Measurements from ENCODE around the gene NANS. TPM values are rescaled to one million over a fixed set of nuclear protein-coding genes. Genes with fewer than 3 reads are reported as not detected.
A peak's percentile ranks its signal among the peaks of the same experiment; 100 is the strongest.

The NANS gene
- total and polyA plus RNA-seq, 4 donors: 23.4 to 55.4 (median 42.8) TPM

- Histone ChIP-seq H3K4me1 (ENCODE audit: control insufficient read depth in 4 of 4, insufficient read depth in 4 of 4, low read length in 3 of 4) (peaks cover 16 to 30% (median 23%) of the 10 kb centered on the region in 4 donors), H3K9ac (ENCODE audit: low read depth in 1 of 2, low read length in 2 of 2) (no peak overlapping the region), H3K9me3 (ENCODE audit: control insufficient read depth in 4 of 4, low read length in 3 of 4) (no peaks in the 10 kb centered on the region), H3K36me3 (ENCODE audit: control insufficient read depth in 4 of 4, insufficient read depth in 3 of 4, low read depth in 1 of 4, low read length in 3 of 4) (peaks cover 5 to 14% (median 11%) of the 10 kb centered on the region in 4 donors), H3K4me3 (ENCODE audit: low read depth in 1 of 3, low read length in 3 of 3) (no peak overlapping the region), H3K27ac (ENCODE audit: low read depth in 1 of 2, low read length in 2 of 2) (peak overlapping the region; percentile 62 to 63), H3K27me3 (ENCODE audit: control insufficient read depth in 4 of 4, insufficient read depth in 4 of 4, low read length in 3 of 4) (no peaks in the 10 kb centered on the region)
- no peak for DNase-seq (ENCODE audit: low spot score)
- WGBS: 97% methylated on average over 7 of the region's 7 CpGs
- TF ChIP-seq SP1 (IDR thresholded peaks at IDR 0.05) (no peak), HNF4G (IDR thresholded peaks at IDR 0.05) (no peak), ATF3 (IDR thresholded peaks at IDR 0.05) (no peak), RXRA (IDR thresholded peaks at IDR 0.05) (no peak), YY1 (IDR thresholded peaks at IDR 0.05) (no peak), RAD21 (IDR thresholded peaks at IDR 0.05) (no peak)
Measured at GRCh38 chr9:98083566-98084183, 27.1 kb downstream of the NANS start.

- no peaks in the 10 kb centered on the region for H3K9me3 ChIP-seq (ENCODE audit: control insufficient read depth in 4 of 4, low read length in 3 of 4)
- H3K4me1 ChIP-seq (ENCODE audit: control insufficient read depth in 4 of 4, insufficient read depth in 4 of 4, low read length in 3 of 4): peaks cover 16 to 30% (median 23%) of the 10 kb centered on the region in 4 donors
- no peaks in the 10 kb centered on the region for H3K27me3 ChIP-seq (ENCODE audit: control insufficient read depth in 4 of 4, insufficient read depth in 4 of 4, low read length in 3 of 4)
- no peak overlapping the region for H3K27ac ChIP-seq (ENCODE audit: low read depth in 1 of 2, low read length in 2 of 2)
- H3K4me3 ChIP-seq (ENCODE audit: low read depth in 1 of 3, low read length in 3 of 3): no peak overlapping the region
- TF ChIP-seq SP1 (IDR thresholded peaks at IDR 0.05): no peak
- TF ChIP-seq EGR1 (IDR thresholded peaks at IDR 0.05; ENCODE audit: low read depth in 2 of 2): no peak
- TF ChIP-seq JUND (IDR thresholded peaks at IDR 0.05): no peak
- TF ChIP-seq HNF4G (IDR thresholded peaks at IDR 0.05): no peak
- no peak for DNase-seq (ENCODE audit: low spot score)
- 93% methylated on average over 3 of the region's 3 CpGs for WGBS
- H3K36me3 ChIP-seq (ENCODE audit: control insufficient read depth in 4 of 4, insufficient read depth in 3 of 4, low read depth in 1 of 4, low read length in 3 of 4): peaks cover 5 to 14% (median 9%) of the 10 kb centered on the region in 4 donors
- no peak overlapping the region for H3K9ac ChIP-seq (ENCODE audit: low read depth in 1 of 2, low read length in 2 of 2)
Measured at GRCh38 chr9:98084396-98084795, 27.9 kb downstream of the NANS start.

- TF ChIP-seq YY1 (IDR thresholded peaks at IDR 0.05): no peak
- H3K27me3 ChIP-seq (ENCODE audit: control insufficient read depth in 4 of 4, insufficient read depth in 4 of 4, low read length in 3 of 4): no peaks in the 10 kb centered on the region
- peaks cover 16 to 30% (median 23%) of the 10 kb centered on the region in 4 donors for H3K4me1 ChIP-seq (ENCODE audit: control insufficient read depth in 4 of 4, insufficient read depth in 4 of 4, low read length in 3 of 4)
- no peak overlapping the region for H3K9ac ChIP-seq (ENCODE audit: low read depth in 1 of 2, low read length in 2 of 2)
- H3K4me3 ChIP-seq (ENCODE audit: low read depth in 1 of 3, low read length in 3 of 3): no peak overlapping the region
- H3K27ac ChIP-seq (ENCODE audit: low read depth in 1 of 2, low read length in 2 of 2): no peak overlapping the region
- H3K9me3 ChIP-seq (ENCODE audit: control insufficient read depth in 4 of 4, low read length in 3 of 4): no peaks in the 10 kb centered on the region
- DNase-seq (ENCODE audit: low spot score): no peak
- 97% methylated on average over 4 of the region's 4 CpGs for WGBS
- peaks cover 5 to 14% (median 10%) of the 10 kb centered on the region in 4 donors for H3K36me3 ChIP-seq (ENCODE audit: control insufficient read depth in 4 of 4, insufficient read depth in 3 of 4, low read depth in 1 of 4, low read length in 3 of 4)
Measured at GRCh38 chr9:98085058-98085457, 28.5 kb downstream of the NANS start.

GRCh38 chr9:98085944-98086343, 29.4 kb downstream of the NANS start:
- Histone ChIP-seq H3K27ac (ENCODE audit: low read depth in 1 of 2, low read length in 2 of 2) (no peak overlapping the region), H3K36me3 (ENCODE audit: control insufficient read depth in 4 of 4, insufficient read depth in 3 of 4, low read depth in 1 of 4, low read length in 3 of 4) (peaks cover 5 to 12% (median 8%) of the 10 kb centered on the region in 4 donors), H3K4me3 (ENCODE audit: low read depth in 1 of 3, low read length in 3 of 3) (no peak overlapping the region), H3K4me1 (ENCODE audit: control insufficient read depth in 4 of 4, insufficient read depth in 4 of 4, low read length in 3 of 4) (peaks cover 12 to 28% (median 21%) of the 10 kb centered on the region in 4 donors), H3K9me3 (ENCODE audit: control insufficient read depth in 4 of 4, low read length in 3 of 4) (no peaks in the 10 kb centered on the region), H3K27me3 (ENCODE audit: control insufficient read depth in 4 of 4, insufficient read depth in 4 of 4, low read length in 3 of 4) (no peaks in the 10 kb centered on the region), H3K9ac (ENCODE audit: low read depth in 1 of 2, low read length in 2 of 2) (no peak overlapping the region)
- WGBS: 89% methylated on average over 7 of the region's 7 CpGs
- TF ChIP-seq YY1 (IDR thresholded peaks at IDR 0.05) (no peak), HNF4A (conservative IDR thresholded peaks at IDR 0.05) (no peak), GABPA (IDR thresholded peaks at IDR 0.05 in 1 of 2, conservative IDR thresholded peaks at IDR 0.05 in 1 of 2) (no peak), JUND (IDR thresholded peaks at IDR 0.05) (no peak), TAF1 (conservative IDR thresholded peaks at IDR 0.05) (no peak)
- no peak for DNase-seq (ENCODE audit: low spot score)
